HG02884 (cell line): ENCODE measurements around the gene WWOX.

Source experiments
- ATAC-seq: cut with Tn5 transposase; IDR thresholded peaks from one replicate; pipeline ENCODE4 v1.9.1; 2021; ENCODE audit warnings: mild to moderate bottlenecking, moderate library complexity; ENCODE audit not compliant: unreplicated experiment

WWOX gene

GRCh38 chr16:79261944-79262552 lies 1162.6 kb downstream of the WWOX start:
- ATAC-seq = no peak
